K562 (cell line): Measurements from ENCODE around the gene DHX40. TPM values are rescaled to one million over a fixed set of nuclear protein-coding genes. Genes with fewer than 3 reads are reported as not detected.

Experiments used
- COPS2 ChIP-seq: fragments of 450-650 bp; conservative IDR thresholded peaks from 2 replicates; pipeline ENCODE4 v1.6.1; 2016; ENCODE audit warnings: mild to moderate bottlenecking, moderate library complexity
- GTF2A2 ChIP-seq: IDR thresholded peaks from 2 replicates; pipeline ENCODE4 v1.6.1; 2016; ENCODE audit warnings: mild to moderate bottlenecking, missing genetic modification characterization, missing compliant biosample characterization
- IRF2 ChIP-seq: sonication (generic); formaldehyde crosslinking; IDR thresholded peaks from 2 replicates; pipeline ENCODE4 v1.8.1; 2022; ENCODE audit warnings: mild to moderate bottlenecking, missing genetic modification reagents
- PML ChIP-seq: IDR thresholded peaks from 2 replicates; pipeline ENCODE4 v1.6.1; 2012; ENCODE audit warnings: low read length, inconsistent platforms
- TEAD2 ChIP-seq: fragments of 450-650 bp; IDR thresholded peaks from 2 replicates; pipeline ENCODE4 v1.6.1; 2016; ENCODE audit warnings: missing genetic modification characterization, control low read depth, missing compliant biosample characterization
- ZKSCAN8 ChIP-seq: fragments of 200-800 bp; sonication (Bioruptor generic); IDR thresholded peaks from 2 replicates; pipeline ENCODE4 v1.6.1; 2016; ENCODE audit warnings: missing genetic modification characterization, missing compliant biosample characterization
- ZNF780A ChIP-seq: fragments of 250-450 bp; sonication (Bioruptor Pico); IDR thresholded peaks from 2 replicates; pipeline ENCODE4 v1.5.0; 2021; ENCODE audit warnings: mild to moderate bottlenecking
- polyA plus RNA-seq, 8 experiments: library from polyadenylated mRNA; depleted of rRNA in 4 of 8; stranded (reverse) in 5 of 8; unstranded in 3 of 8; fragments of >200 nt; fragmentation: Nextera tagmentation in 2 of 8; fragmentation: Illumina TruSeq in 1 of 8; extraction: Ambion mirVana in 2 of 8; extraction: Trizol in 1 of 8; gene quantifications; 2 replicates each; pipeline versions ENCODE4 v1.2.1 to v1.2.3, GENCODE V29; 2011 to 2014; ENCODE audit warnings: inconsistent platforms in 1 of 8, missing spikeins in 1 of 8
- total RNA-seq, 7 experiments: library from RNA; depleted of rRNA in 6 of 7; stranded (reverse); fragments of >200 nt in 6 of 7; fragmentation: Illumina TruSeq in 2 of 7; extraction: Trizol in 2 of 7; gene quantifications; 2 replicates each; pipeline versions ENCODE4 v1.2.1 to v1.2.3, GENCODE V29; 2011 to 2021; ENCODE audit warnings: low replicate concordance in 1 of 7
- TF ChIP-seq, protein P1 (sequence below): fragments of 450-650 bp; IDR thresholded peaks from 2 replicates; pipeline ENCODE4 v1.6.1; 2014; ENCODE audit warnings: low read depth, mild to moderate bottlenecking, moderate library complexity, borderline replicate concordance
- TF ChIP-seq, protein P2 (sequence below), 3 experiments: IDR thresholded peaks in 2 of 3; conservative IDR thresholded peaks in 1 of 3; 2 replicates each; pipeline ENCODE4 v1.5.1; 2011 to 2012; ENCODE audit warnings: low read length in 3 of 3, mild to moderate bottlenecking in 3 of 3, control low read depth in 2 of 3, improper control_type of control experiment in 1 of 3, inconsistent platforms in 1 of 3, low read depth in 1 of 3, mixed read lengths in 1 of 3, moderate library complexity in 1 of 3; ENCODE audit not compliant: insufficient read depth in 2 of 3
- TF ChIP-seq, protein P3 (sequence below): fragments of 250-450 bp; sonication (Bioruptor Pico); IDR thresholded peaks from 2 replicates; pipeline ENCODE4 v1.8.0; 2021; ENCODE audit warnings: moderate library complexity, mild to moderate bottlenecking, inconsistent platforms
- TF ChIP-seq, protein P4 (sequence below), 2 experiments: IDR thresholded peaks; 2 replicates each; pipeline ENCODE4 v1.6.1; 2012; ENCODE audit warnings: improper control_type of control experiment in 2 of 2, low read depth in 2 of 2, low read length in 2 of 2, borderline replicate concordance in 1 of 2
- TF ChIP-seq, protein P5 (sequence below): fragments of 450-650 bp; IDR thresholded peaks from 2 replicates; pipeline ENCODE4 v1.6.1; 2018; ENCODE audit warnings: mild to moderate bottlenecking, low read depth; ENCODE audit not compliant: partially characterized antibody

DHX40 gene
- total and polyA plus RNA-seq, 9 of the 15 experiments (the other 6 are each of a cell fraction or from before 2014, with no cell fraction given): 7.2 to 38.6 (median 18.7) TPM

DNA sequence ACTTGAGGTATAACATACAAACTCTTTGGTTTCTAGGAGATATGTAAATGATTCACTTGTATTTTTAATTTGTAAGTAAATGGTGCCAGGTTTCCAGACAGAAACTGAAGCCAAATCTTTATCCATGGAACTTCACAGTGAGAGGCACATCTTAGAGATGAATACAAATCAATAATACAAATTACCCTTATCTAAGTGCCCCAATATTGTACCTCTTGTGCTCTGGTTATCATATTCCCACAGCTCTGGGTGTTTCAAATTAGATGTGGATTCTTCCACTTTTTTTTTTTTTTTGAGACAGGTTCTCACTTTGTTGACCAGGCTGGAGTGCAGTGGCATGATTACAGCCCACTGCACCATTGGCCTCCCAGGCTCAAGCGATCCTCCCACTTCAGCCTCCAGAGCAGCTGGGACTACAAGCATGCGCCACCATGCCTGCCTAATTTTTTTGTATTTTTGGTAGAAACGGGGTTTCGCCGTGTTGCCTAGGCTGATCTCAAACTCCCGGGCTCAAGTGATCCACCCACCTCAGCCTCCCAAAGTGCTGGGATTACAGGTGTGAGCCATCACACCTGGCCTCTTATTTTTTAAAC lies 38.0 kb upstream of the DHX40 start (continued):
- TF ChIP-seq, protein P1, sequence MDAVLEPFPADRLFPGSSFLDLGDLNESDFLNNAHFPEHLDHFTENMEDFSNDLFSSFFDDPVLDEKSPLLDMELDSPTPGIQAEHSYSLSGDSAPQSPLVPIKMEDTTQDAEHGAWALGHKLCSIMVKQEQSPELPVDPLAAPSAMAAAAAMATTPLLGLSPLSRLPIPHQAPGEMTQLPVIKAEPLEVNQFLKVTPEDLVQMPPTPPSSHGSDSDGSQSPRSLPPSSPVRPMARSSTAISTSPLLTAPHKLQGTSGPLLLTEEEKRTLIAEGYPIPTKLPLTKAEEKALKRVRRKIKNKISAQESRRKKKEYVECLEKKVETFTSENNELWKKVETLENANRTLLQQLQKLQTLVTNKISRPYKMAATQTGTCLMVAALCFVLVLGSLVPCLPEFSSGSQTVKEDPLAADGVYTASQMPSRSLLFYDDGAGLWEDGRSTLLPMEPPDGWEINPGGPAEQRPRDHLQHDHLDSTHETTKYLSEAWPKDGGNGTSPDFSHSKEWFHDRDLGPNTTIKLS: no peak
- TF ChIP-seq ZNF780A (CRISPR knock-in tag) (no peak), GTF2A2 (tag) (peak; percentile 67; the same call in 1 of the 2 replicates), COPS2 (no peak), PML (peak; percentile 92), TEAD2 (tag) (no peak), ZKSCAN8 (CRISPR knock-in tag) (no peak), IRF2 (CRISPR knock-in tag) (no peak)
- TF ChIP-seq, protein P2, sequence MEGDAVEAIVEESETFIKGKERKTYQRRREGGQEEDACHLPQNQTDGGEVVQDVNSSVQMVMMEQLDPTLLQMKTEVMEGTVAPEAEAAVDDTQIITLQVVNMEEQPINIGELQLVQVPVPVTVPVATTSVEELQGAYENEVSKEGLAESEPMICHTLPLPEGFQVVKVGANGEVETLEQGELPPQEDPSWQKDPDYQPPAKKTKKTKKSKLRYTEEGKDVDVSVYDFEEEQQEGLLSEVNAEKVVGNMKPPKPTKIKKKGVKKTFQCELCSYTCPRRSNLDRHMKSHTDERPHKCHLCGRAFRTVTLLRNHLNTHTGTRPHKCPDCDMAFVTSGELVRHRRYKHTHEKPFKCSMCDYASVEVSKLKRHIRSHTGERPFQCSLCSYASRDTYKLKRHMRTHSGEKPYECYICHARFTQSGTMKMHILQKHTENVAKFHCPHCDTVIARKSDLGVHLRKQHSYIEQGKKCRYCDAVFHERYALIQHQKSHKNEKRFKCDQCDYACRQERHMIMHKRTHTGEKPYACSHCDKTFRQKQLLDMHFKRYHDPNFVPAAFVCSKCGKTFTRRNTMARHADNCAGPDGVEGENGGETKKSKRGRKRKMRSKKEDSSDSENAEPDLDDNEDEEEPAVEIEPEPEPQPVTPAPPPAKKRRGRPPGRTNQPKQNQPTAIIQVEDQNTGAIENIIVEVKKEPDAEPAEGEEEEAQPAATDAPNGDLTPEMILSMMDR (IDR thresholded peaks at IDR 0.05 in 2 of 3, conservative IDR thresholded peaks at IDR 0.05 in 1 of 3; ENCODE audit: insufficient read depth in 2 of 3, low read depth in 1 of 3, low read length in 3 of 3): no peak
- TF ChIP-seq, protein P3, sequence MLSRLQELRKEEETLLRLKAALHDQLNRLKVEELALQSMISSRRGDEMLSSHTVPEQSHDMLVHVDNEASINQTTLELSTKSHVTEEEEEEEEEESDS (CRISPR knock-in tag): peak; percentile 65; the same call in 1 of the 2 replicates
- TF ChIP-seq, protein P4, sequence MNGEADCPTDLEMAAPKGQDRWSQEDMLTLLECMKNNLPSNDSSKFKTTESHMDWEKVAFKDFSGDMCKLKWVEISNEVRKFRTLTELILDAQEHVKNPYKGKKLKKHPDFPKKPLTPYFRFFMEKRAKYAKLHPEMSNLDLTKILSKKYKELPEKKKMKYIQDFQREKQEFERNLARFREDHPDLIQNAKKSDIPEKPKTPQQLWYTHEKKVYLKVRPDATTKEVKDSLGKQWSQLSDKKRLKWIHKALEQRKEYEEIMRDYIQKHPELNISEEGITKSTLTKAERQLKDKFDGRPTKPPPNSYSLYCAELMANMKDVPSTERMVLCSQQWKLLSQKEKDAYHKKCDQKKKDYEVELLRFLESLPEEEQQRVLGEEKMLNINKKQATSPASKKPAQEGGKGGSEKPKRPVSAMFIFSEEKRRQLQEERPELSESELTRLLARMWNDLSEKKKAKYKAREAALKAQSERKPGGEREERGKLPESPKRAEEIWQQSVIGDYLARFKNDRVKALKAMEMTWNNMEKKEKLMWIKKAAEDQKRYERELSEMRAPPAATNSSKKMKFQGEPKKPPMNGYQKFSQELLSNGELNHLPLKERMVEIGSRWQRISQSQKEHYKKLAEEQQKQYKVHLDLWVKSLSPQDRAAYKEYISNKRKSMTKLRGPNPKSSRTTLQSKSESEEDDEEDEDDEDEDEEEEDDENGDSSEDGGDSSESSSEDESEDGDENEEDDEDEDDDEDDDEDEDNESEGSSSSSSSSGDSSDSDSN (IDR thresholded peaks at IDR 0.05; ENCODE audit: borderline replicate concordance in 1 of 2, low read depth in 2 of 2, low read length in 2 of 2): no peak
- TF ChIP-seq, protein P5, sequence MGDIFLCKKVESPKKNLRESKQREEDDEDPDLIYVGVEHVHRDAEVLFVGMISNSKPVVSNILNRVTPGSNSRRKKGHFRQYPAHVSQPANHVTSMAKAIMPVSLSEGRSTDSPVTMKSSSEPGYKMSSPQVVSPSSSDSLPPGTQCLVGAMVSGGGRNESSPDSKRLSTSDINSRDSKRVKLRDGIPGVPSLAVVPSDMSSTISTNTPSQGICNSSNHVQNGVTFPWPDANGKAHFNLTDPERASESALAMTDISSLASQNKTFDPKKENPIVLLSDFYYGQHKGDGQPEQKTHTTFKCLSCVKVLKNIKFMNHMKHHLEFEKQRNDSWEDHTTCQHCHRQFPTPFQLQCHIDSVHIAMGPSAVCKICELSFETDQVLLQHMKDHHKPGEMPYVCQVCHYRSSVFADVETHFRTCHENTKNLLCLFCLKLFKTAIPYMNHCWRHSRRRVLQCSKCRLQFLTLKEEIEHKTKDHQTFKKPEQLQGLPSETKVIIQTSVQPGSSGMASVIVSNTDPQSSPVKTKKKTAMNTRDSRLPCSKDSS: no peak
